Activated CD4-positive, alpha-beta T cell treated with anti-CD3 and anti-CD28 coated beads for 36 hours (primary cell): ENCODE data around the gene LIG4. TPM values are rescaled to one million over a fixed set of nuclear protein-coding genes. Genes with fewer than 3 reads are reported as not detected.
"Not testable (repeated sequence)": the region's sequence is repeated elsewhere in the genome, so short reads cannot be mapped to it uniquely, and the experiment has no call there.

Experiments
- ATAC-seq: fragments of 200-7000 bp; cut with Tn5 transposase; one replicate; pipeline ENCODE4 v1.10.0; 2021; ENCODE audit warnings: mild to moderate bottlenecking, moderate library complexity
- CTCF ChIA-PET: fragments of 350-600 bp; sonication (Branson Sonifier 250); formaldehyde crosslinking; loops from one replicate; lab custom pipeline; 2021; ENCODE audit warnings: antibody characterized with exemption; lab: Charles Lee
- POLR2A ChIA-PET: fragments of 350-600 bp; sonication (Branson Sonifier 250); formaldehyde crosslinking; loops from one replicate; lab custom pipeline; 2021; ENCODE audit warnings: antibody characterized with exemption, inconsistent platforms; lab: Charles Lee
- DNase-seq: peaks from one replicate; pipeline ENCODE4 v3.0.0-alpha.2; 2020
- H3K27ac Mint-ChIP-seq: one replicate; pipeline ENCODE4 v1.8.0; 2021; ENCODE audit warnings: mixed read lengths
- H3K27me3 Mint-ChIP-seq: one replicate; pipeline ENCODE4 v1.8.0; 2021; ENCODE audit warnings: mixed read lengths
- H3K36me3 Mint-ChIP-seq: one replicate; pipeline ENCODE4 v1.8.0; 2021; ENCODE audit warnings: low read depth, mixed read lengths
- H3K4me1 Mint-ChIP-seq: one replicate; pipeline ENCODE4 v1.8.0; 2021; ENCODE audit warnings: mixed read lengths
- H3K4me3 Mint-ChIP-seq: one replicate; pipeline ENCODE4 v1.8.0; 2021; ENCODE audit warnings: mild to moderate bottlenecking, moderate library complexity, mixed read lengths
- H3K9me3 Mint-ChIP-seq: one replicate; pipeline ENCODE4 v1.8.0; 2021; ENCODE audit warnings: low read depth, mixed read lengths
- intact Hi-C, 2 experiments: fragments of 100-400 bp; cut with DNase I in 1 of 2; cut with micrococcal nuclease in 1 of 2; formaldehyde crosslinking; loops; one replicate each; pipeline versions ENCODE4 v1.14.2 to v1.15.1; 2022 to 2024; cut with DNase I, micrococcal nuclease
- total RNA-seq, 2 experiments: library from RNA; stranded (reverse); gene quantifications; one replicate each; pipeline ENCODE4 v1.2.3, GENCODE V29; 2021

Gene LIG4
- total RNA-seq, 2 experiments from 2014 or later = 5.8 to 6.0 TPM

DNA sequence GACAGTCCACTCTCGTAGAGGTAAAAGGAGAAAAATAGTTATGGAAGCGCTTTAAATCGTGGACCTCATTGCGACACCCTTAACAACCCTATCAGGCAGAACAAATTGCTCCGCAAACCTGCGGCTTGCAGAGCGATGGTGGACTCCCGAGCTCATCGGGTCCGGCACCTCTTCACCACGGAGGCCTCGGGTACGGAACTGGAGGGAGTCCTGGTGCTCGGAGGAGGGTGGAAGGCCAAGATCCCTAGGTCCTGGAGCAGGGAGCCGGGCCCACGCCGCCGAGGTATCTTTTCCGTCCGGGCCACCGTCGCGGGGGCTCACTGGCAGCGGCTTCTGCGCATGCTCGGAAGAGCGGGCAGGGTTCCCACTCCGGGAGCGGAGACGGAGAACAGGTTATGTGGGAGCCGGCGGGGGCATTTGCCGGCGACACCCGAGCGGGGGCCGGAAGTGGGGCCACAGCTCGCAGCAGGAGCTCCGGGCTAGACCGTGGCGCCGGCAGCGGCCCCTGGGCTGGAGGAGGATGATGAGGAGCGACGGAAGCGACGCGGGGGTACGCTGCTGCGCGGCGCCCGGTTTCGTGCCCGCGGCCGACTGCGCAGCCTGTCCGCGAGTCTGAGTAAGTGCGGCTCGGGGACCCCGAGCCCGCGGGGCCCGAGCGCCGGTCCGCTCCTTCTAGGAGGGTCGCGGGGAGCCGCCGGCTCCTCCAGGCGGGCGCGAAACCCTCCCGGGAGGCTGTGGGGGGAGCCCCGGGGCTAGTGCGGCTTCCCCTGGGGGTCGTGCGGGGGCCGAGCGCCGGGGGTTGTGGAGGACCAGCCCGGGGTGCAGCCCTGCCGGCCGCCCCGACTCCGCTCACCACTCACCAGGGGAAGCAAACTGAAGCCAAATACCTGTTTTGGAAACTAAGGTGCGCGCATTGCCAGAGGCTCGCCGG, 3.0 kb upstream of the LIG4 start, which contains the start of gene ABHD13:
Gene ABHD13, plus strand, starts transcription at position 349 of the 931 bp plus-strand sequence. CDS start 10,827 bp downstream, outside the sequence.
- ChIA-PET CTCF (interaction anchor here (1.2 kb wide), 1 partner anchor 9 kb away, joined by 3 read pairs; no protein-coding TSS in a partner anchor), POLR2A (no interaction called here)
- Mint-ChIP-seq H3K4me1 (peaks cover 52% of the 10 kb centered on the region), H3K36me3 (peaks cover 7% of the 10 kb centered on the region), H3K27ac (peak within 1 kb of the TSS; percentile 94), H3K4me3 (peak within 1 kb of the TSS; percentile 88), H3K27me3 (no peaks in the 10 kb centered on the region), H3K9me3 (no peaks in the 10 kb centered on the region)
- DNase-seq (peak; percentile 94), ATAC-seq (peak; percentile 85)
- intact Hi-C loops = loop anchor here (1.0 to 5.0 kb wide), 4 partner anchors 699 to 1651 kb away; partner anchors contain the start of genes IRS2 (in 2 of the 2) and ARGLU1 (in 1 of the 2)

DNA sequence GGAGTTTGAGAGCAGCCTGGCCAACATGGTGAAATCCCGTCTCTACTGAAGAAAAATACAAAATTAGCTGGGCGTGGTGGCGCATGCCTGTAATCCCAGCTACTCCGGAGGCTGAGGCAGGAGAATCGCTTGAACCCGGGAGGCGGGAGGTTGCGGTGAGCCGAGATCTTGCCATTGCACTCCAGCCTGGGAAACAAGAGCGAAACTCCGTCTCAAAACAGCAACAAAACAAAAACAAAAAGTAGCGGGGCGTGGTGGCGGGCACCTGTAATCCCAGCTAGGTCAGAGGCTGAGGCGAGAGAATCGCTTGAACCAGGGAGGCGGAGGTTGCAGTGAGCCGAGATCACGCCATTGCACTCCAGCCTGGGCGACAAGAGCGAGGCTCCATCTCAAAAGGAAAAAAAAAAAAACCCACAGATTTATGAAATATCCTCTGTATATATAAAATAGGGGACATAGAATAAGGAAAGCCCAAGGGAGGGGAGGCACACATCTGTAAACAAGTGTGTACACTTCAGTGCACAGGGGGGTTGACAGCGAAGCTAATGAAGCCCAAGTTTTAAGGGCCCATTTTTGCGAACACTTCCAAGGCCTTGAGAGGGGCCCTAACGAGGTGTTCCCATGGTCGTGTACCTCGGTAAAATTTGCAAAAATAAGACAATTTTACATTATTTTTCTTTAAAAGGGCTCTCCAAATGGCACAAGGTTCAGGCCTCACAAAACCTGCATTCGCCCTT, 2.1 kb upstream of the LIG4 start:
- DNase-seq = peak; percentile 14
- Mint-ChIP-seq H3K27ac (peak overlapping the region; percentile 94), H3K4me3 (peak overlapping the region; percentile 88), H3K4me1 (peaks cover 50% of the 10 kb centered on the region), H3K36me3 (peaks cover 12% of the 10 kb centered on the region)
- not testable (repeated sequence) for H3K9me3 Mint-ChIP-seq, H3K27me3 Mint-ChIP-seq, ATAC-seq
- CTCF ChIA-PET = interaction anchor here (0.6 to 1.7 kb wide), 2 partner anchors 9 to 1570 kb away, joined by 3 to 5 read pairs; no protein-coding TSS in a partner anchor
- intact Hi-C loops = loop anchor here (1.0 to 5.0 kb wide), 4 partner anchors 700 to 1650 kb away; partner anchors contain the start of genes IRS2 (in 2 of the 2) and ARGLU1 (in 1 of the 2)
- POLR2A ChIA-PET = interaction anchor here (0.6 kb wide), 1 partner anchor 74 kb away, joined by 3 read pairs; no protein-coding TSS in a partner anchor

DNA sequence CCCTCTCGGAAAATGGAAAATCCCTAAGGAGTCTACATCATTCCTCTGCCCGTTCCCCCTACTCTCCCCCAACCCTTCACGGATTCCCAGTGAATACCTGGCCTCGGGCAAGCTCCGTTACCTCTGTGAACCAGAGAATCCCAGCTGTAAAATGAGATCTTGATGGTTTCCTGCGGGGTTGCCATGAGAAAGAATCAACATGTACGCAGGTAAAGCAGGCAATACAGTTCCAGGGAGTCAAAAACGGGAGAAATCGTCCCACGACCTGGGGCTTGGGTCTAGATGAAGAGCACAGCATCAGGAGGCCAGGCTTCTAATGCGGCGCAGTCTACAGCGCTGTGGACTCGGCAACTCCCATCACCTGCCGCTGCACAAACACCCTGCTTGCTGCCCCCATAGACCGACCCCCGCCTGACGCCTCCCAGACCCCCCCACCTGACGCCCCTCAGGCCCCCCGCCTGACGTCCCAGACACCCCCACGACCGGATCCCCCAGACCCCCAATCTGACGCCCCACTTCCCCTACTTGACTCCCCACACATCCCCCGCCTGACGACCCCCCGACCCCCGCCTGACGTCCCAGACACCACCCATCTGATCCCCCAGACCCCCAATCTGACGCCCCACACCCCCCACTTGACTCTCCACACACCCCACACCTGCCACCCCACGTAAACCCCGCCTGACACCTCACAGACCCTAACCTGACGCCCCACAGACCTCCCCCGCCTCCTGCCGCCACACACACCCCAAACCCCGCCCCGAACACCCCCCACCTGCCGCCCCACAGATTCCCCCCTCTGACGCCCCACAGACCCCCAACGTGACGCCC, 680 bp downstream of the LIG4 start:
- CTCF ChIA-PET = interaction anchor here (0.7 to 1.2 kb wide), 2 partner anchors 10 to 36 kb away, joined by 3 to 4 read pairs; no protein-coding TSS in a partner anchor
- ATAC-seq = no peak

DNA sequence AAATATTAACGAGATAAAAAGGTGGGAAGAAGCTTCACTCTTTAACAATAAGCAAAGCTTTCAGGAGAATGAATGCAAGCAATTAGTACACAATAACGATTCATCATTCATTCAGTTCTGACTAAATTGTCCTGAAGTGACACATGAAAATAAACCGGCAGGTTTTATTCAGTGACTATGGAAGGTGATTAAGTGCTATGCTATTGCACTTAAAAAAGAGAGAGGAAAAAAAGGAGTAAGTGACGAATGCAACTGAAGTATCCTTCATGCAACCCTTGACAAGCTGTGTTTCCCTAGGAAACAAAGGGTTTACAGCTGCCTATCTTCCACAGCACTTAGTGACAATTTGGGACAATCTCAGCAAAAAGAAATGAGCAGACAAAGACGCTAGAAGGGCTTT, 1.4 kb downstream of the LIG4 start:
- CTCF ChIA-PET = interaction anchor here (0.7 to 1.2 kb wide), 2 partner anchors 11 to 18 kb away, joined by 3 to 4 read pairs; no protein-coding TSS in a partner anchor
- intact Hi-C loops = no loop called here
- no peaks in the 10 kb centered on the region for H3K27me3 Mint-ChIP-seq
- peaks cover 37% of the 10 kb centered on the region for H3K36me3 Mint-ChIP-seq
- peaks cover 26% of the 10 kb centered on the region for H3K4me1 Mint-ChIP-seq
- H3K9me3 Mint-ChIP-seq = peaks cover 19% of the 10 kb centered on the region
- H3K4me3 Mint-ChIP-seq = peak overlapping the region; percentile 88
- POLR2A ChIA-PET = no interaction called here
- DNase-seq = no peak
- H3K27ac Mint-ChIP-seq = peak overlapping the region; percentile 47
- ATAC-seq = no peak

More for the DNA sequence above, 680 bp downstream of the LIG4 start:
- peak; percentile 33 for DNase-seq
- H3K27ac Mint-ChIP-seq = peak overlapping the region; percentile 47
- H3K4me1 Mint-ChIP-seq = peaks cover 33% of the 10 kb centered on the region
- intact Hi-C loops = loop anchor here in 1 of 2 experiments (1.0 to 5.0 kb wide), 3 partner anchors 55 to 1647 kb away; partner anchors contain the start of genes ARGLU1 and TNFSF13B
- peaks cover 30% of the 10 kb centered on the region for H3K36me3 Mint-ChIP-seq
- H3K4me3 Mint-ChIP-seq = peak overlapping the region; percentile 88
- H3K9me3 Mint-ChIP-seq = peaks cover 14% of the 10 kb centered on the region
- POLR2A ChIA-PET = no interaction called here
- H3K27me3 Mint-ChIP-seq = no peaks in the 10 kb centered on the region

DNA sequence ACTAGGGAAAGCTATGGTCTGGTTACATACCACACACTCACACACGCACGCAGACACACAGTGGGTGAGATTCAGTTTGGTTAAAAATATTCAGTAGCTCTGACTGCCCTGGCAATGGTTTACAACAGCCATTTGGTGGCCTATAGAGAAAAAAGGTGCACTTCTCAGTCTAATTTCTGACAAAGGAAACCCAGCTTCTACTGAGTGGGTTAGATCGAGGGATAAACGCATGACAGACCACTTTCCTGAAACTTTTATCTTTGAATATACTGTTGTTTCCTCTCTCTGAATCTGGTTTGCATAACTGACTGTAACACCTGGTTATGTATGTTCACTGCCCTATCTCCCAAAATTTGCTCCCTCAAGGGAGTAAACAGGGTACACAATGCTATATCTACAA, 2.5 kb downstream of the LIG4 start:
- ChIA-PET CTCF (no interaction called here), POLR2A (no interaction called here)
- Mint-ChIP-seq H3K27me3 (no peaks in the 10 kb centered on the region), H3K27ac (no peak overlapping the region), H3K36me3 (peaks cover 39% of the 10 kb centered on the region), H3K4me1 (peaks cover 25% of the 10 kb centered on the region), H3K4me3 (no peak overlapping the region), H3K9me3 (peaks cover 22% of the 10 kb centered on the region)
- intact Hi-C loops = no loop called here
- ATAC-seq (no peak), DNase-seq (no peak)

DNA sequence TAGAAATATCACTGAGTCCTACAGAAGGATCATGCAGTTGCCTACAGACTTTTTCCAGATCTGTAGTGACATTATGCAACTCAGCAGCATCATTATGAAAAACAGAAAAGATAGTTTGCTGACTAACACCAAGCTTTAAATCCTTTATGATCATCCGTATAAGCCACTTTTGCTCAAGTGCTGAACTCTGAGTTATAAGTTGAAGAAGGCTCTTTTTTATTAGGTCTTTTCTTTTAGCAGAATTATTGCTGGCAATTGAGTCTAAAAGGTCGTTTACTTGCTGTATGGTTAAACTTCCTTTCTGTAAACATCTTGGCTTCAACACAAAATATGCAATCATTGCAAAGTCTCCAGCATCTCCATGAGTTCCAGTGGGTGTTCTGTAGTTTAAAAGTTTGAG, 4.8 kb downstream of the LIG4 start:
- DNase-seq (no peak), ATAC-seq (no peak)
- Mint-ChIP-seq H3K4me1 (peaks cover 9% of the 10 kb centered on the region), H3K27me3 (no peaks in the 10 kb centered on the region), H3K4me3 (no peak overlapping the region), H3K36me3 (peaks cover 39% of the 10 kb centered on the region), H3K27ac (no peak overlapping the region), H3K9me3 (peaks cover 22% of the 10 kb centered on the region)
- ChIA-PET POLR2A (no interaction called here), CTCF (no interaction called here)
- intact Hi-C loops = no loop called here

DNA sequence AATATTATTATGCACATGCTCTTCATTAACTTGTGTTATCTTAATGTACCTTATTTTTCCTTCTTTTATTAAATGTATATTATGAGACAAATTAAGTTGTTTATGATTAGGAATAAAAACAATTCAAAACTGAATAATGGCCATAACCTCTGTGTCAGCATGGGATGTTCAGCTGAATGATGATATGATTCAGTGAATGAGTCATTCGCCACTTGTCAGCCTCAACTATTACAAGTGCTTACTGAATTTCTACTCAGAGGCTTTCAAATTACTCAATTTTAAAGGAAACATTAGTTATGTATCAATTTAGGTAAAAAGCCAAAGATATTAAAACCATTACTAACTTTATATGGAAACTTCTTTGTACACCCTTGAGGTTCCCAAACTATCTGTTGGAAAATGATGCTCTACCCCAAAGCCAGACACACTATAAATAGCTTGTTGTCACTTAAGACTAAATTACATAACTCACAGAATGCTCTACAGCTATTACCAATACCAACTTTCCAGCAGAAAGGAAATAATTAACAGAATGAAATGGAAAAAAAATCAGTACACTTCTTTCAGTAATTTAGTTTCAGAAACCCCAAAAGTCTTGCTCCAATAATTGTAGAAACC, 14.4 kb downstream of the LIG4 start:
- peaks cover 4% of the 10 kb centered on the region for H3K9me3 Mint-ChIP-seq
- CTCF ChIA-PET = no interaction called here
- H3K27me3 Mint-ChIP-seq = peaks cover 24% of the 10 kb centered on the region
- ATAC-seq (peak; percentile 96), DNase-seq (peak; percentile 10)
- no peak overlapping the region for H3K4me3 Mint-ChIP-seq
- H3K27ac Mint-ChIP-seq = no peak overlapping the region
- intact Hi-C loops = no loop called here
- H3K4me1 Mint-ChIP-seq = peaks cover 15% of the 10 kb centered on the region
- no peaks in the 10 kb centered on the region for H3K36me3 Mint-ChIP-seq
- POLR2A ChIA-PET = no interaction called here

DNA sequence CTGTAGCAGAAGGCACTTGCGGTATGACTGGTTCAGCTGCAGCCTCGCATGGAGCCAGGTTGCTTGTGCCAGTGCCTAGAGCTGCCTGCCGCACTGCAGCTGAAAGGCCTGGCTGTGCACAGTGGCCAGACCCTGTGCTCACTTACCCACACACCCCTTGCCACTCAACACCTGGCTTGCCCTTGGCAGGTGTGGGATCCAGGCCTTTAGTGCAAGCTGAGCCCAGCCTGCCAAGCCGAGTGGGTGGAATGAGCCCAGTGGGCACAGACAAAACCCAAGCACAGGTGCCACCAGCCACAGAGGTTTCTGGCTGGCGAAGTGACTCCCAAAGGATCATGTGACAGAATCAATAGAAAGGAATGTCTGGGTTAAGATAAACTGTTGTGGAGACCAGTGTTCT, 19.5 kb downstream of the LIG4 start:
- Mint-ChIP-seq H3K9me3 (peaks cover 20% of the 10 kb centered on the region), H3K27ac (no peak overlapping the region), H3K27me3 (peaks cover 19% of the 10 kb centered on the region), H3K36me3 (no peaks in the 10 kb centered on the region), H3K4me1 (peaks cover 1% of the 10 kb centered on the region), H3K4me3 (no peak overlapping the region)
- ATAC-seq = no peak
- ChIA-PET POLR2A (no interaction called here), CTCF (no interaction called here)
- DNase-seq = no peak
- intact Hi-C loops = no loop called here

DNA sequence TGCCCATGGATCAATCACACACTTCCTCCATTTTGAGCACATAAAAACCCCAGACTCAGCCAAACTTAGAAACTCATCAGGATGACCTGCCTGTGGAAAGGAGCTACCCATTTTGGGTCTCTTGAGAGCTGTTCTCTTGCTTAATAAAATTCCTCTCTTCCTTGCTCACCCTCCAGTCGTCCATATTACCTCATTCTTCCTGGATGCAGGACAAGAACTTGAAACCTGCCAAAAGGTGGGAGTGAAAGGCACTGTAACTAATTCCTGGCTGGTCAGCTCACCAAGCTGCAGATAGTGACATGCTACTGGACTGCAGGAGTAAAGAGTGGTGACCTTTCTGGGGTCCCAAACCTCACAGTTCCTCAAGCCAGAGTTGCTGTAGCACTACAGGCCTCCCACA, 20.2 kb downstream of the LIG4 start:
- Mint-ChIP-seq H3K4me3 (no peak overlapping the region), H3K4me1 (no peaks in the 10 kb centered on the region), H3K36me3 (no peaks in the 10 kb centered on the region), H3K27me3 (peaks cover 21% of the 10 kb centered on the region), H3K9me3 (peaks cover 20% of the 10 kb centered on the region), H3K27ac (no peak overlapping the region)
- ChIA-PET CTCF (no interaction called here), POLR2A (no interaction called here)
- intact Hi-C loops = no loop called here
- ATAC-seq = no peak
- no peak for DNase-seq

DNA sequence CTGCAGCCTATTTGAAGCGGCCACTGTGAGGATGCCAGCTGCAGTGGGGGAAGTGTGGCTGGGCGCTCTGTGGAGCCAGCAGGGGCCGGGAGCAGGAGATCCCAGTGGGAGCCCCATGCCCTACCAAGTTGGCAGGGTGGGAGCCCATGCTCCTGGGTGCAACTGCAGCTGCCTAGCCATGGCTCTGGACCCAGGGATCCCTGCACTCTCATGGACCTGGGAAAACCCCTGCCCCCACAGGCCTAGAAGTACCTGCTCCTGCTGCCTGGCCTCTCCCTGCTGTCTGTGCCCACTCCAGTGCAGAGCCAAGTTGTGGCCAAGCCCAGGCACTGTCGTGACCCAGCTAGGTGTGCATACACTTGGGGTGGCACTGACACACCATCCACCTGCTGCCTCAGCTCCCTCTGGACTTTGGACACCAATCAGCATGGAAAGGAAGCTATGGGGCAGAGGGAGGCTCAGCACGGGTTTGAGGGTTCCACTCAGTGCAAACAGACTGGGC, 20.9 kb downstream of the LIG4 start:
- H3K27me3 Mint-ChIP-seq = peaks cover 19% of the 10 kb centered on the region
- H3K4me3 Mint-ChIP-seq = no peak overlapping the region
- H3K4me1 Mint-ChIP-seq = no peaks in the 10 kb centered on the region
- peaks cover 20% of the 10 kb centered on the region for H3K9me3 Mint-ChIP-seq
- no peaks in the 10 kb centered on the region for H3K36me3 Mint-ChIP-seq
- ATAC-seq = no peak
- DNase-seq = no peak
- intact Hi-C loops = no loop called here
- no peak overlapping the region for H3K27ac Mint-ChIP-seq
- POLR2A ChIA-PET = no interaction called here
- CTCF ChIA-PET = interaction anchor here (0.9 kb wide), 1 partner anchor 20 kb away, joined by 4 read pairs; no protein-coding TSS in a partner anchor
